GM18873 (cell line): Measurements from ENCODE around the gene NRDE2.
"Not testable (repeated sequence)": the region's sequence is repeated elsewhere in the genome, so short reads cannot be mapped to it uniquely, and the experiment has no call there.

Experiments
- ATAC-seq: cut with Tn5 transposase; IDR thresholded peaks from one replicate; pipeline ENCODE4 v1.9.1; 2021; ENCODE audit warnings: mild to moderate bottlenecking, moderate library complexity, moderate number of reproducible peaks; ENCODE audit not compliant: unreplicated experiment, low FRiP score

NRDE2 gene

DNA sequence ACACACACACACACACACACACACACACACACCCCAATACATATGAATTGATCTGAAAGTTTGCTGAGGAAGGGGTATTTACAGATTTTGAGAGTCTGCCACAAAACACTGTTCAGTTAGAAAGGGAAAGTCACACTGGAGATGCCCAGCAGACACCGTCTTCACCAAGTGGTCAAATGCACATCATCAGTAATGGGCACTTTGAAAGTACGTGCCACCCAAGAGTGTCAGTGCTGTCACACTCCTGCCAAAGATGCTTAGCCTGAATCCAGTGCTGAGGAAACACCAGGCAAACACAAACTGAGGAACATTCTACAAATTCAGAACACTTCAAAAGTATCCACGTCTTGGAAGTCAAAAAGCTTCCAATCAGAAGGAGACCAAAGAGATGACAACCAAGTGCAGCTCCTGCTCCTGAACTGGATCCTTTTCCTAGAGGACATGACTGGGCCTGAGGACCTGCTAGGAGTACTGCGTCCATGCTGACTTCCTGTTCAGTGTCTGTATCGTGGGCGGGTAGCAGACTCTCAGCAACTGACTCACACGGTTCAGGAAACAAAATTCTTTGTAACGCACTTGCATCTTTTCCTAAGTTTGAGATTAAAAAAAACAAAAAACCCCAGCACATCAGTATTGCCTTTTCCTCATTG, 56.8 kb downstream of the NRDE2 start:
- no peak for ATAC-seq

DNA sequence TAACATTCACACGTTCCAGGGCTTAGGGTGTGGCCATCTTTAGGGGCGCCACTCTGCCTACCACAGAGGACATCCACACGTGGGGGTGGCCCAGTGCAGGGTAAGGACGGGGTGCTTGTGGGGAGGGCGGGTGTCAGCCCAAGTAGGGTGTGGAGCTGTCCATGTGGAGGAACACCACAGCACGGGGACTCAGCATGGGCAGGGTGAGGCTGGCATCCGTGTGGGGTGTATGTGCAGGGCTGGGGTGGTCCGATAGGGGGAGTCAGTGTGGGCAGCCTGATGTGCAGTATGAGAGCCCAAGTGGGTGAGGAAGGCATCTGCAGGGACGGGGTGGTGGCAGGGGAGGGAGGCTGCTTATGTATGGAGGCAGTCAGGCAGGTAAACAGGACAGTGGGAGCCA, 57.7 kb downstream of the NRDE2 start:
- ATAC-seq, result no peak

GRCh38 chr14:90273532-90273931, 58.2 kb downstream of the NRDE2 start:
- no peak for ATAC-seq

DNA sequence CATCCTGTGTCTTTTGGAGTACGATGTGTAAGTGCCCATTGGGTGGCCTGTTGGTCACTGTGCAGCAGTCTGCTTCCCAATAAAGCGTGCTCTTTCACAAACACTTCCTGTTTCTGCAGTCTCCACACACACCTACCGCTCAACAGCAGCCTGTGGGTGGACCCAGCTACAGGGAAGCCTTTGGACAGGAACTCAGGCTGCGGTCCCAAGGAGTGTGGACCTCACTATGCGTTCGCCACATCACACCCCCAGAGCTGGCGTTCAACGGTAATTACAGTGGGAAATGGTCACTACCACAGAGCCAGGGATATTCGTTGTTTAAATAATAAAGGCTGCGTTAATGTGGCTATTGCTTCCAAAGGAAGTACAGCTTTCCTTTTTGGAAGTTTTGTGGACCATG, 59.2 kb downstream of the NRDE2 start:
- no peak for ATAC-seq

DNA sequence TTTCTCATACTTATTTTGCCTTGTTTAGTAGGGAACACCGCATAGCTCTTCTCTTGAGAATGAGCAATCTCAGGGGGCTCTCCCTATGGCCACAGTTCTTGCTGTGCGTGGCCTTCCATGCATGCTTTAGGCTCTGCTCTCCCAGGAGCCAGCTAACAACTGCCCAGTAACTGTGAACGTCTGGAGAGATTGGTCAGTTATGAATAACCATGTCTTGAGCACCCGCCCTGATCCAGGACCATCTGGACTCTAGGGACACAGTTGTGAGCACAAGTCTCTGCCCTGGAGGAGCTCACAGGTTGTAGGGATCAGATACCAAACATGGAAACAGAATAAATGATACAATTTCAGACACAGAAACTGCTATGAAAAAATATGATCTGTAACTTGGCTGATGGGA, 63.3 kb downstream of the NRDE2 start:
- ATAC-seq, result no peak

DNA sequence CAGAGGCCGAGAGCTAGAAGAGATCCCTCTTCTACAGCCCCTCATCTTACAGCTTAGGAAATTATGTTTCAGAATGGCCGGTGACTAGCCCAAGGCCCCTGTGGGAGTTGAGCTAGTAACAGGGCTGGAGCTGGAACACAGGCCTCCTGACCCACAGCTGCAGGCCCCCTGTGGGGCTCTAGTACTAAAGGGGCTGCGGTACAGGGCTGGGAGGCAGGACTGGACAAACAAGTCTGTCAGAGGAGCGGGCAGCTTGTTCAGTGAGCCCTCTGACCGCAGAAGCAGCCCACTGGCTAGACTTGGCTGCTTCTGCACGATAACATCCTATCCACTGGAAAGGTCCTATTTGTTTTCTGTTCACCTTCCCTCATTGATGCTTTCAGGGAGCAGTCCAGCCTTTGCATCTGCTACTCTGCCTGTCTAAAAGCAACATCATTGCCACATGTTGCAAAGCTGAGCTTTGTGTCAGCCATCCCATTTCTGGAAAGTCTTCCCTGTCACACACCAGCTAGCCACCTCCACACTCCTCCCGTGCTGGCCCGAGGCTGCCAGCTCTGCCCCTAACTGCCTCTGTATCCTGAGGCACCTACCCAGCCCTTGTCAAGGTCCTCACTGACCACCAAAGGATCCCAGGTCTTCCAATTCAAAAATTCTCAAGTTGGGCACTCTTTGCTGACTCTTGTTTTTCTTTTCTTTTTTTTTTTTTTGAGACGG, 65.1 kb downstream of the NRDE2 start:
- no peak for ATAC-seq

DNA sequence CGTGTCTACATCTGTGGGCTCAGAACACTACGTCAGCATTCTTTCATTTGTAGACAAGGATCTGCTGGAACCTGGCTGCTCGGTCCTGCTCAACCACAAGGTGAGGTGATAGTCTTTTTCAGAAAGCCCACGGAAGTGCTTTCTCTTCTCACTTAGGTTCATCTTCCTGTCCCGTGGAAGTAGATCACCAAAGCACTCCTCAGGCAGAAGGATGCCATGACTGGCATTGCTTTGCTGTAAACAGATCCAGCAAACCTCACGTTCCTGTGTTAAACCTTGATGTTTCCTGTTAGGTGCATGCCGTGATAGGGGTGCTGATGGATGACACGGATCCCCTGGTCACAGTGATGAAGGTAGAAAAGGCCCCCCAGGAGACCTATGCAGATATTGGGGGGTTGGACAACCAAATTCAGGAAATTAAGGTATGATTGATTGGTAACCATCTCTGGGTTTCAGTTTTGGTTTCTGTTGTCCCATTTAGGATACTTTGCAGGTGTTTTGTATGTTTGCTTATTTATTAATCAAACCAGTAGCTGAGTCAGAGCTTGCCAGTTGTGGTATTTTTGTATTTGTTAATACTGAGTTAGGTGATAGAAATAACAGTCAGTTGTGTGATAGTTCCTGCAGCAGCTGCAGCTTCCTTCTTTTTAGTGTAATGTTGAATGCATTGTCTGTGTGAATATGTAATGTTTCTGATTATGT, 67.8 kb downstream of the NRDE2 start:
- ATAC-seq, result peak; percentile 90

DNA sequence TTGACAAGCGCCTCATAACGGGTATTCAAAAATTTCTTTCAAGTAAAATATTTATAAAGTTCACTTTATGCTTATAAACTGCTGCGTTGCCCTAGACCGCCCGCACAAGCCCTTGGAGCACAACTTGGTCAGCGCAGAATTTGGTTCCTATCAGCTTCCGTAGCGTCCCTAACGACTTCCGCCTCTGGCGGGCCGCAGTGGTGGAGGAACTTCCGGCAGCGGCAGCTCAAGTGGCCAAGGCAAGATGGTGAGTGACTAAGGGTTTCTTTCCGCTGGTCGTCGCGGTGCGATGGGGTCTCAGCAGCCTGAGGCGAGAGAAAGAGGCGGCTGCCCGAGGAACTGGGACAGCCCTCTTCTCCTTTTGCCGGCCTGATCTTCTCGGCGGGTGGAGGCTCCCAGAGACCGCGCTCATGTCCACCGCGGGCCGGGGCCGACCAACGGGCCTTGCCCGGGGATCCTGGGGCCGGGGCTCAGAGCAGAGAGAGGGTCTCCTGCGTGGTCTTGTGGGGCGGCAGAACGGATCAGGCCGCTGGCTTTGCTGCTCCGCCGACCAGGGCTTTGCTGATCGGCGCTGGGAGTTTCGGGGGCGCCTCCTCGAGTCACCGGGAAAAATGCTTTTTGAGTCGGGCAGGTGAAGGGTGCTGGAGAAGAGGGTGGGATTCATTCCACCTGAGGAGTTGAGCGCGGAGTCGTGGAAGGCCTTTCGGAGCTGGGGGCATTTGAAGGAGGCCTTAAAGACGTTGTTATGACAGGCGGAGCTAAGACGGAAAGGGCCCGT, 75.2 kb downstream of the NRDE2 start, which contains the start of gene PSMC1:
Gene PSMC1, plus strand, starts transcription at position 200 of the 778 bp plus-strand sequence. Its CDS starts 45 bp downstream, at position 245.
- ATAC-seq, result peak; percentile 90

DNA sequence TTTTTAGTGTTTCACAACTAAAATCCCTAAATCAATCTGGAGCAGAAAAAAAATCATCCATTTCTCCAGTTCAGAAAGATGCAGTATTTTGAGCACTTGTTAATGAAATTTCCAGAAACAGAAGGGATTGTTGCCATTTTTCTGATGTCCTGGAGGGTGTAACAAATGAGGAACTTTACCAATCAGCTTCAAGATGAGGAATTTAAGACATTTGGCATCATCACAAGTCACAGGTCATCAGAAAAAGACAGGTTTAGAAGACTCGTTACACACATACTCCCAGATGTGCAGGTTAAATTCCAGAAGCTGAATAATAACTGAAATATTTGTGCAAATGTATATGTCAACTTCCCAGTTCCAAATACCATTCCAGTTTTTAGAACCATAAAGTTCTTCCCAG, 75.9 kb downstream of the NRDE2 start:
- ATAC-seq, result no peak

DNA sequence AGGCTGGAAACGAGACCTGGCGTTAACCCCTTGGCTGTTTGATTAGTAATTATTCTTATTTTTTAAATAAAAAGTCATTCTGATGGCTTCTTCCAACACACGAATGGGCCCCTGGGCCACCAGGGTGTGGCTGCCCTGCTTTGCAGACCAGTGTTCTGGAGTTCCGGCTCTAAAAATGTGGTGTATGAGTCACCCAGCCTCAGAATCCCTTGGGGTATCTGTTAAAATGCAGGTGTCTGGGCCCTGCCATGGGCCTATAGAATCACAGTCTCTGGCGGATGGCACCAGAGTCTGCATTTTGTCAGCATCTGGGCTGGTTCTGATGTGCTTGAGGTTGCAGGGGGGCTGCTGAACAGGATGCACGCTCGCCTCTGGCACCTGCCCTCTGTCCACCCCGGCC, 77.9 kb downstream of the NRDE2 start:
- no peak for ATAC-seq

DNA sequence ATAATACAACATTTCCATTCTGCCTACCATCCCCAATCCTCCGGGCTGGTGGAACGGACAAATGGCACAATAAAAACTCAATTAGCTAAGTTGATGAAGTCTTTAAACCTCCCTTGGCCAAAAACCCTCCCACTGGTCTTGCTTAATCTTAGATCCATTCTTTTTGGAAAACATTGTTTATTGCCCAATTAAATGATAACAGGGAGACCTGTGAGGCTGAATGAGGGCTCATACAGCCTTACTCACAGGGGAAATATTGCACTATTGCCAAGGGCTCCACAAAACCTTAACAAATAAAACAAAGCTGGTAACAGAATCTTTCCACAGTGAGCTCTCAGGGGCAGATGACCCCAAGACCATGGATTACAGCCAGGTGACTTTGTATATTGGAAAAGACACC, 83.1 kb downstream of the NRDE2 start:
- ATAC-seq, result no peak

DNA sequence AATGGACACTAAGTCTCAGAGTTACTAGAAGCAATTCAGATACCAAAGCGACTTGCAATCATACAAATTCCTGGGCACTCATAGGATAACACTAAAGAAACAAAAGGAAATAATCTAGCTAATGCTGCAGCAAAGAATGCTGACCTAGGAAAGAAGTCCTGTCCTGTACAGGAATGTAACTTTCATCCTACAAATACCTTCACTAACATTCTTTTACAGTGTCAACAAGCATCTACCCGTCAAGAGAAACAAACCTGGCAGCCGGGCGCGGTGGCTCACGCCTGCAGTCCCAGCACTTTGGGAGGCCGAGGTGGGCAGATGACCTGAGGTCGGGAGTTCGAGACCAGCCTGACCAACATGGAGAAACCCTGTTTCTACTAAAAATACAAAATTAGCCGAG, 84.3 kb downstream of the NRDE2 start:
- ATAC-seq, result not testable (repeated sequence)

- ATAC-seq, result no peak
Observed at GRCh38 chr14:90246936-90247335, 84.8 kb downstream of the NRDE2 start.

GRCh38 chr14:90242444-90242843, 89.3 kb downstream of the NRDE2 start:
- no peak for ATAC-seq

GRCh38 chr14:90239139-90239538, 92.6 kb downstream of the NRDE2 start:
- ATAC-seq, result no peak

DNA sequence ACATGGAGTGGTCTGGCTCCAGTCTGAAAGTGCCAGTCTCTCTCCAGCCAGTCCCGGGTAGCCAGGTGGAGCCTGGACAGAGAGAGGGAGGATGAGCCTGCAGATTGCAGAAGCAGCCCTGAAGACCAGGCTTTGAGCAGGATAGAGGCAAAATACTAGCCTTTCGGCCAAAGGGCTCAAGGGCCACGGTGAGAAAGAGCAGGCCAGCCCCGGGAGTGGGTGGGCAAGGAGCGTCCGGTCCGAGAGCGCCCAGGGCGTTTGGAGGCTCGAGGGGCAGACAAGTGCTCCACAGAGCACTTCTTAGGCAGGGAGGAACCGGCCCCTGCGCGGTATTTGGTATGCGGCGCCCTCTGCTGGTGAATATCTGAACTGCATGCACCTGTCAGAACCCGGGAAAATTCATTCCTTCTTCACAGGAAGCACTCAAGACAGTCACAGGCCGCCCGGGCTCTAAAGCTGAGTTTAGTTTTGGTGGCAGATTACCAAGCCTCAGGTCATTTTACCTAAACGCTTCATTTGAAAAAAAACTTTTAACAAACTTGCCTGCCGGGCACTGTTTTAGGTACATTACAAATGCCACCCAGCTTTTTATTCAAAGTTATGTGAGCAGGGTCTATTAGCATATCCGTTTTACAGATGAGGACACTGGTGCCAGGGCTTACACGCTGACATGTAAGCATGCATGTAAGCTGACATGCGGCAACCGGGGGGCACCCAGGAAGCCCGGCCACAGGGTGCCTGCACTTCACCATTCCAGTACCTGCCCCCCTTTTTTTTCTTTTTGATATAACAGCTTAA, 96.4 kb downstream of the NRDE2 start:
- ATAC-seq, result peak; percentile 62

DNA sequence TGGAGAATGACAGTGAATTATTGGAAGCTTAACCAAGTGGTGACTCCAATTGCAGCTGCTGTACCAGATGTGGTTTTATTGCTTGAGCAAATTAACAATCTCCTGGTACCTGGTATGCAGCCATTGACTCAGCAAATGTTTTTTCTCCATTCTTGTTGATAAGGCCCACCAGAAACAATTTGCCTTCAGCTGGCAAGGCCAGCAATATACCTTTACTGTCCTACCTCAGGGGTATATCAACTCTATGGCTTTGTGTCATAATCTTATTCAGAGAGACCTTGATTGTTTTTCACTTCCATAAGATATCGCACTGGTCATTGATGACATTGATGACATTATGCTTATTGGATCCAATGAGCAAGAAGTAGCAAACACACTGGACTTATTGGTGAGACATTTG, 101.8 kb downstream of the NRDE2 start:
- not testable (repeated sequence) for ATAC-seq

DNA sequence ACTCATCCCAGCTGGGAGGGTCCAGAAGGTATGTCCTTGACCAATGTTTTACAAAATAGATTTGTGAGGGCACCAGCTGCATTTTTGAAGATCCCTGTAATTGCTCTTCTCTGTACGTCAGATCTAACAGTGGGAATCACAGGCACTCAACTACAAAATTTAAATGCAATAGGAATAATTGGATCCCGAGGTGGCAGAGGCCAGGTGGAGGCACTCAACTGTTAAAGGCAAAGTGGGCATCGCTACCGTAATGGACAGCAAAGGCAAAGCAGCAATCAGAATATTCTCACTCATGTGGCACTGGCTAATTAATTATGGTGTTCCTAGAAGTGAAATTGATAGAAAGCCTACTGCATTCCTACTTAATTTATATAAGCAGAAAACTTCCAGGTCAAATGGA, 103.3 kb downstream of the NRDE2 start:
- ATAC-seq, result no peak
